HepG2 (cell line): ENCODE results near the gene ESYT1. TPM values are rescaled to one million over a fixed set of nuclear protein-coding genes. Genes with fewer than 3 reads are reported as not detected.

Experiments
- HNRNPL ChIP-seq: fragments of 200-400 bp; formaldehyde crosslinking; IDR thresholded peaks from 2 replicates; pipeline ENCODE4 v1.6.1; 2017; ENCODE audit warnings: mild to moderate bottlenecking, low read depth, low read length
- MAFG ChIP-seq: sonication (generic); formaldehyde crosslinking; IDR thresholded peaks from 2 replicates; pipeline ENCODE4 v1.5.1; 2020; ENCODE audit warnings: mild to moderate bottlenecking, missing genetic modification reagents
- NFKBIZ ChIP-seq: IDR thresholded peaks from 2 replicates; pipeline ENCODE4 v1.6.1; 2018; ENCODE audit warnings: missing genetic modification reagents, missing compliant biosample characterization
- ONECUT2 ChIP-seq: sonication (generic); formaldehyde crosslinking; IDR thresholded peaks from 2 replicates; pipeline ENCODE4 v1.4.0; 2020; ENCODE audit warnings: missing genetic modification reagents
- RORA ChIP-seq: sonication (generic); formaldehyde crosslinking; IDR thresholded peaks from 2 replicates; pipeline ENCODE4 v1.5.0; 2020; ENCODE audit warnings: mild to moderate bottlenecking, missing genetic modification reagents, moderate library complexity
- TOPORS ChIP-seq: sonication (generic); formaldehyde crosslinking; IDR thresholded peaks from 2 replicates; pipeline ENCODE4 v1.8.0; 2023; ENCODE audit warnings: mild to moderate bottlenecking, missing genetic modification reagents
- ZNF331 ChIP-seq: sonication (generic); formaldehyde crosslinking; IDR thresholded peaks from 2 replicates; pipeline ENCODE4 v1.4.0; 2020; ENCODE audit warnings: missing genetic modification reagents
- polyA plus RNA-seq, 8 experiments: library from polyadenylated mRNA; depleted of rRNA in 3 of 8; stranded (reverse) in 7 of 8; unstranded in 1 of 8; fragments of >200 nt; fragmentation: Illumina TruSeq in 4 of 8; extraction: Trizol in 4 of 8; gene quantifications; 2 replicates each; pipeline versions ENCODE4 v1.2.1 to v1.2.3, GENCODE V29; 2011 to 2016; ENCODE audit warnings: low read depth in 4 of 8, missing spikeins in 1 of 8, mixed read lengths in 1 of 8; ENCODE audit not compliant: insufficient read depth in 1 of 8
- total RNA-seq, 5 experiments: library from RNA; depleted of rRNA; stranded (reverse); fragments of >200 nt; fragmentation: Illumina TruSeq; extraction: Trizol; gene quantifications; 2 replicates each; pipeline ENCODE4 v1.2.3, GENCODE V29; 2016; ENCODE audit warnings: low read depth in 1 of 5
- TF ChIP-seq, protein P1 (sequence below): sonication (generic); formaldehyde crosslinking; IDR thresholded peaks from 2 replicates; pipeline ENCODE4 v1.5.0; 2020; ENCODE audit warnings: mild to moderate bottlenecking, missing genetic modification reagents, borderline replicate concordance
- TF ChIP-seq, protein P2 (sequence below): sonication (generic); formaldehyde crosslinking; IDR thresholded peaks from 2 replicates; pipeline ENCODE4 v1.5.1; 2020; ENCODE audit warnings: missing genetic modification reagents, mild to moderate bottlenecking, borderline replicate concordance
- TF ChIP-seq, protein P3 (sequence below): sonication (generic); formaldehyde crosslinking; conservative IDR thresholded peaks from 2 replicates; pipeline ENCODE4 v1.4.0; 2020; ENCODE audit warnings: missing genetic modification reagents
- TF ChIP-seq, protein P4 (sequence below): sonication (generic); formaldehyde crosslinking; IDR thresholded peaks from 2 replicates; pipeline ENCODE4 v1.9.0; 2021; ENCODE audit warnings: missing genetic modification reagents, borderline replicate concordance
- TF ChIP-seq, protein P5 (sequence below): sonication (generic); formaldehyde crosslinking; IDR thresholded peaks from 2 replicates; pipeline ENCODE4 v1.5.0; 2020; ENCODE audit warnings: missing genetic modification reagents
- TF ChIP-seq, protein P6 (sequence below): sonication (generic); formaldehyde crosslinking; IDR thresholded peaks from 2 replicates; pipeline ENCODE4 v1.5.0; 2020; ENCODE audit warnings: missing genetic modification reagents

Gene ESYT1
- total and polyA plus RNA-seq, 2 of the 13 experiments (the other 11 are each of a cell fraction or from before 2014, with no cell fraction given), result 66.9 to 71.0 TPM

DNA sequence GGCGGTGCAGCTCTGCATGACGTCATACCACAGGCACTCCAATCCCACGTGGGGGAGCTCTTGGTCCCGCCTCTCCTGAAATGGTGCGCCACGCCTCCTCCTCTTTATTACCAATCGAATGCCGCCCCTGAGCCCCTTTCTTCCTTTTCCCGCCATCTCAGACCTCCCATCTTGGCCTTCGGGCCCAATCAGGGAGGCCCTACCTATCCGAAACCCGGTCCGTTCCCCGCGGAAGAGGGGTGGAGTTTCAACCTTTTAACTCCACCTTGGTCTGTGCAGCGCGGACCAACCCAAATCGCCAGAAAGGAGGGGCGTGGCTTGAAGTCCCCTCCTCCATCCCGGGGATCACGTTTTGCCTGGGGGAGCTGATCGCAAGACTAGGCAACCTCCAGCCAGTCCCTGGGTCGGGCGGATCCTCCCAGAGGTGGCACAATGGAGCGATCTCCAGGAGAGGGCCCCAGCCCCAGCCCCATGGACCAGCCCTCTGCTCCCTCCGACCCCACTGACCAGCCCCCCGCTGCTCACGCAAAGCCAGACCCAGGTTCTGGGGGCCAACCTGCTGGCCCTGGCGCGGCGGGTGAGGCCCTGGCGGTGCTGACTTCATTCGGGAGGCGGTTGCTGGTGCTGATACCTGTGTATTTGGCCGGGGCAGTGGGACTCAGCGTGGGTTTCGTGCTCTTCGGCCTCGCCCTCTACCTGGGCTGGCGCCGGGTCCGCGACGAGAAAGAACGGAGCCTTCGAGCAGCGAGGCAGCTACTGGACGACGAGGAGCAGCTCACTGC, at the start of gene ESYT1 (continued):
- TF ChIP-seq, protein P1, sequence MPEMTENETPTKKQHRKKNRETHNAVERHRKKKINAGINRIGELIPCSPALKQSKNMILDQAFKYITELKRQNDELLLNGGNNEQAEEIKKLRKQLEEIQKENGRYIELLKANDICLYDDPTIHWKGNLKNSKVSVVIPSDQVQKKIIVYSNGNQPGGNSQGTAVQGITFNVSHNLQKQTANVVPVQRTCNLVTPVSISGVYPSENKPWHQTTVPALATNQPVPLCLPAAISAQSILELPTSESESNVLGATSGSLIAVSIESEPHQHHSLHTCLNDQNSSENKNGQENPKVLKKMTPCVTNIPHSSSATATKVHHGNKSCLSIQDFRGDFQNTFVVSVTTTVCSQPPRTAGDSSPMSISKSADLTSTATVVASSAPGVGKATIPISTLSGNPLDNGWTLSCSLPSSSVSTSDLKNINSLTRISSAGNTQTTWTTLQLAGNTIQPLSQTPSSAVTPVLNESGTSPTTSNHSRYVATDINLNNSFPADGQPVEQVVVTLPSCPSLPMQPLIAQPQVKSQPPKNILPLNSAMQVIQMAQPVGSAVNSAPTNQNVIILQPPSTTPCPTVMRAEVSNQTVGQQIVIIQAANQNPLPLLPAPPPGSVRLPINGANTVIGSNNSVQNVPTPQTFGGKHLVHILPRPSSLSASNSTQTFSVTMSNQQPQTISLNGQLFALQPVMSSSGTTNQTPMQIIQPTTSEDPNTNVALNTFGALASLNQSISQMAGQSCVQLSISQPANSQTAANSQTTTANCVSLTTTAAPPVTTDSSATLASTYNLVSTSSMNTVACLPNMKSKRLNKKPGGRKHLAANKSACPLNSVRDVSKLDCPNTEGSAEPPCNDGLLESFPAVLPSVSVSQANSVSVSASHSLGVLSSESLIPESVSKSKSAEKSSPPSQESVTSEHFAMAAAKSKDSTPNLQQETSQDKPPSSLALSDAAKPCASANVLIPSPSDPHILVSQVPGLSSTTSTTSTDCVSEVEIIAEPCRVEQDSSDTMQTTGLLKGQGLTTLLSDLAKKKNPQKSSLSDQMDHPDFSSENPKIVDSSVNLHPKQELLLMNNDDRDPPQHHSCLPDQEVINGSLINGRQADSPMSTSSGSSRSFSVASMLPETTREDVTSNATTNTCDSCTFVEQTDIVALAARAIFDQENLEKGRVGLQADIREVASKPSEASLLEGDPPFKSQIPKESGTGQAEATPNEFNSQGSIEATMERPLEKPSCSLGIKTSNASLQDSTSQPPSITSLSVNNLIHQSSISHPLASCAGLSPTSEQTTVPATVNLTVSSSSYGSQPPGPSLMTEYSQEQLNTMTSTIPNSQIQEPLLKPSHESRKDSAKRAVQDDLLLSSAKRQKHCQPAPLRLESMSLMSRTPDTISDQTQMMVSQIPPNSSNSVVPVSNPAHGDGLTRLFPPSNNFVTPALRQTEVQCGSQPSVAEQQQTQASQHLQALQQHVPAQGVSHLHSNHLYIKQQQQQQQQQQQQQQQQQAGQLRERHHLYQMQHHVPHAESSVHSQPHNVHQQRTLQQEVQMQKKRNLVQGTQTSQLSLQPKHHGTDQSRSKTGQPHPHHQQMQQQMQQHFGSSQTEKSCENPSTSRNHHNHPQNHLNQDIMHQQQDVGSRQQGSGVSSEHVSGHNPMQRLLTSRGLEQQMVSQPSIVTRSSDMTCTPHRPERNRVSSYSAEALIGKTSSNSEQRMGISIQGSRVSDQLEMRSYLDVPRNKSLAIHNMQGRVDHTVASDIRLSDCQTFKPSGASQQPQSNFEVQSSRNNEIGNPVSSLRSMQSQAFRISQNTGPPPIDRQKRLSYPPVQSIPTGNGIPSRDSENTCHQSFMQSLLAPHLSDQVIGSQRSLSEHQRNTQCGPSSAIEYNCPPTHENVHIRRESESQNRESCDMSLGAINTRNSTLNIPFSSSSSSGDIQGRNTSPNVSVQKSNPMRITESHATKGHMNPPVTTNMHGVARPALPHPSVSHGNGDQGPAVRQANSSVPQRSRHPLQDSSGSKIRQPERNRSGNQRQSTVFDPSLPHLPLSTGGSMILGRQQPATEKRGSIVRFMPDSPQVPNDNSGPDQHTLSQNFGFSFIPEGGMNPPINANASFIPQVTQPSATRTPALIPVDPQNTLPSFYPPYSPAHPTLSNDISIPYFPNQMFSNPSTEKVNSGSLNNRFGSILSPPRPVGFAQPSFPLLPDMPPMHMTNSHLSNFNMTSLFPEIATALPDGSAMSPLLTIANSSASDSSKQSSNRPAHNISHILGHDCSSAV (CRISPR knock-in tag), result peak; percentile 85; the same call in 1 of the 2 replicates
- TF ChIP-seq, protein P2, sequence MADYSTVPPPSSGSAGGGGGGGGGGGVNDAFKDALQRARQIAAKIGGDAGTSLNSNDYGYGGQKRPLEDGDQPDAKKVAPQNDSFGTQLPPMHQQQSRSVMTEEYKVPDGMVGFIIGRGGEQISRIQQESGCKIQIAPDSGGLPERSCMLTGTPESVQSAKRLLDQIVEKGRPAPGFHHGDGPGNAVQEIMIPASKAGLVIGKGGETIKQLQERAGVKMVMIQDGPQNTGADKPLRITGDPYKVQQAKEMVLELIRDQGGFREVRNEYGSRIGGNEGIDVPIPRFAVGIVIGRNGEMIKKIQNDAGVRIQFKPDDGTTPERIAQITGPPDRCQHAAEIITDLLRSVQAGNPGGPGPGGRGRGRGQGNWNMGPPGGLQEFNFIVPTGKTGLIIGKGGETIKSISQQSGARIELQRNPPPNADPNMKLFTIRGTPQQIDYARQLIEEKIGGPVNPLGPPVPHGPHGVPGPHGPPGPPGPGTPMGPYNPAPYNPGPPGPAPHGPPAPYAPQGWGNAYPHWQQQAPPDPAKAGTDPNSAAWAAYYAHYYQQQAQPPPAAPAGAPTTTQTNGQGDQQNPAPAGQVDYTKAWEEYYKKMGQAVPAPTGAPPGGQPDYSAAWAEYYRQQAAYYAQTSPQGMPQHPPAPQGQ (CRISPR knock-in tag), result no peak
- TF ChIP-seq HNRNPL (0 out of 2 replicates have a peak, but pooled peaks have one; percentile 70), ZNF331 (CRISPR knock-in tag) (0 out of 2 replicates have a peak, but pooled peaks have one; percentile 16), MAFG (CRISPR knock-in tag) (no peak), ONECUT2 (CRISPR knock-in tag) (no peak), TOPORS (CRISPR knock-in tag) (0 out of 2 replicates have a peak, but pooled peaks have one; percentile 21), NFKBIZ (CRISPR knock-in tag) (no peak), RORA (CRISPR knock-in tag) (no peak)
- TF ChIP-seq, protein P3, sequence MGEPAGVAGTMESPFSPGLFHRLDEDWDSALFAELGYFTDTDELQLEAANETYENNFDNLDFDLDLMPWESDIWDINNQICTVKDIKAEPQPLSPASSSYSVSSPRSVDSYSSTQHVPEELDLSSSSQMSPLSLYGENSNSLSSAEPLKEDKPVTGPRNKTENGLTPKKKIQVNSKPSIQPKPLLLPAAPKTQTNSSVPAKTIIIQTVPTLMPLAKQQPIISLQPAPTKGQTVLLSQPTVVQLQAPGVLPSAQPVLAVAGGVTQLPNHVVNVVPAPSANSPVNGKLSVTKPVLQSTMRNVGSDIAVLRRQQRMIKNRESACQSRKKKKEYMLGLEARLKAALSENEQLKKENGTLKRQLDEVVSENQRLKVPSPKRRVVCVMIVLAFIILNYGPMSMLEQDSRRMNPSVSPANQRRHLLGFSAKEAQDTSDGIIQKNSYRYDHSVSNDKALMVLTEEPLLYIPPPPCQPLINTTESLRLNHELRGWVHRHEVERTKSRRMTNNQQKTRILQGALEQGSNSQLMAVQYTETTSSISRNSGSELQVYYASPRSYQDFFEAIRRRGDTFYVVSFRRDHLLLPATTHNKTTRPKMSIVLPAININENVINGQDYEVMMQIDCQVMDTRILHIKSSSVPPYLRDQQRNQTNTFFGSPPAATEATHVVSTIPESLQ (CRISPR knock-in tag), result peak; percentile 27; the same call in 1 of the 2 replicates
- TF ChIP-seq, protein P4, sequence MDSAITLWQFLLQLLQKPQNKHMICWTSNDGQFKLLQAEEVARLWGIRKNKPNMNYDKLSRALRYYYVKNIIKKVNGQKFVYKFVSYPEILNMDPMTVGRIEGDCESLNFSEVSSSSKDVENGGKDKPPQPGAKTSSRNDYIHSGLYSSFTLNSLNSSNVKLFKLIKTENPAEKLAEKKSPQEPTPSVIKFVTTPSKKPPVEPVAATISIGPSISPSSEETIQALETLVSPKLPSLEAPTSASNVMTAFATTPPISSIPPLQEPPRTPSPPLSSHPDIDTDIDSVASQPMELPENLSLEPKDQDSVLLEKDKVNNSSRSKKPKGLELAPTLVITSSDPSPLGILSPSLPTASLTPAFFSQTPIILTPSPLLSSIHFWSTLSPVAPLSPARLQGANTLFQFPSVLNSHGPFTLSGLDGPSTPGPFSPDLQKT (CRISPR knock-in tag), result no peak
- TF ChIP-seq, protein P5, sequence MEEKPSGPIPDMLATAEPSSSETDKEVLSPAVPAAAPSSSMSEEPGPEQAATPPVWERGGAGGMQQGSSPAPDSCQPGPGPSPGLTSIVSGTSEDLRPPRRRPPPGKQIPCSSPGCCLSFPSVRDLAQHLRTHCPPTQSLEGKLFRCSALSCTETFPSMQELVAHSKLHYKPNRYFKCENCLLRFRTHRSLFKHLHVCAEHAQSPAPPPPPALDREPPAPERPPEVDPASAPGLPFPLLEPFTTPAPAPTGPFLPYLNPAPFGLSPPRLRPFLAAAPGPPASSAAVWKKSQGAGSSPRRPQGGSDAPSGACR, result no peak
- TF ChIP-seq, protein P6, sequence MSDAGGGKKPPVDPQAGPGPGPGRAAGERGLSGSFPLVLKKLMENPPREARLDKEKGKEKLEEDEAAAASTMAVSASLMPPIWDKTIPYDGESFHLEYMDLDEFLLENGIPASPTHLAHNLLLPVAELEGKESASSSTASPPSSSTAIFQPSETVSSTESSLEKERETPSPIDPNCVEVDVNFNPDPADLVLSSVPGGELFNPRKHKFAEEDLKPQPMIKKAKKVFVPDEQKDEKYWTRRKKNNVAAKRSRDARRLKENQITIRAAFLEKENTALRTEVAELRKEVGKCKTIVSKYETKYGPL, result peak; percentile 46; the same call in 1 of the 2 replicates
